ENCODE data around the gene SPOCD1. TPM values are rescaled to one million over a fixed set of nuclear protein-coding genes. Genes with fewer than 3 reads are reported as not detected.

Gene SPOCD1
- polyA plus RNA-seq, 1 donor, result 0.32 TPM

Other genes with a start within 250 kb of the SPOCD1 start
- 21.1 TPM for gene TINAGL1, start 239.5 kb downstream of the SPOCD1 start, polyA plus RNA-seq (ENCODE audit: insufficient read length)
- 0.25 TPM for gene HCRTR1, start 198.3 kb downstream of the SPOCD1 start, polyA plus RNA-seq (ENCODE audit: insufficient read length)
- 37.2 TPM for gene PEF1, start 171.1 kb downstream of the SPOCD1 start, polyA plus RNA-seq (ENCODE audit: insufficient read length)
- gene COL16A1, start 112.0 kb downstream of the SPOCD1 start, polyA plus RNA-seq (ENCODE audit: insufficient read length), result 111 TPM
- gene ADGRB2, start 51.7 kb downstream of the SPOCD1 start, polyA plus RNA-seq (ENCODE audit: insufficient read length), result 13.6 TPM
- gene PTP4A2, start 122.3 kb upstream of the SPOCD1 start, polyA plus RNA-seq (ENCODE audit: insufficient read length), result 194 TPM
- gene KHDRBS1, start 197.8 kb upstream of the SPOCD1 start, polyA plus RNA-seq (ENCODE audit: insufficient read length), result 123 TPM